NCI-H460 (cell line): ENCODE results near the gene RAB11FIP4. TPM values are rescaled to one million over a fixed set of nuclear protein-coding genes. Genes with fewer than 3 reads are reported as not detected.

Experiments
- DNase-seq: peaks from one replicate; pipeline ENCODE4 v3.0.0-alpha.2; 2016; ENCODE audit warnings: low read depth; ENCODE audit errors: extremely low read depth
- total RNA-seq: library from RNA; depleted of rRNA; stranded (reverse); fragments of >200 nt; shearing (Covaris generic); gene quantifications from 2 replicates; pipeline ENCODE4 v1.2.3, GENCODE V29; 2014

RAB11FIP4 gene
- total RNA-seq, 1 experiment from 2014 or later, result 0.97 TPM

- no peak for DNase-seq
These were observed 168.4 kb downstream of the RAB11FIP4 start for GRCh38 chr17:31559584-31560501.

GRCh38 chr17:31560616-31561235 lies 169.3 kb downstream of the RAB11FIP4 start:
- DNase-seq, result no peak

- no peak for DNase-seq
These were observed 170.2 kb downstream of the RAB11FIP4 start for GRCh38 chr17:31561469-31562375.

- DNase-seq, result no peak
These were observed 170.9 kb downstream of the RAB11FIP4 start for GRCh38 chr17:31562376-31562840.

GRCh38 chr17:31564291-31564690 lies 172.8 kb downstream of the RAB11FIP4 start:
- DNase-seq, result no peak

DNA sequence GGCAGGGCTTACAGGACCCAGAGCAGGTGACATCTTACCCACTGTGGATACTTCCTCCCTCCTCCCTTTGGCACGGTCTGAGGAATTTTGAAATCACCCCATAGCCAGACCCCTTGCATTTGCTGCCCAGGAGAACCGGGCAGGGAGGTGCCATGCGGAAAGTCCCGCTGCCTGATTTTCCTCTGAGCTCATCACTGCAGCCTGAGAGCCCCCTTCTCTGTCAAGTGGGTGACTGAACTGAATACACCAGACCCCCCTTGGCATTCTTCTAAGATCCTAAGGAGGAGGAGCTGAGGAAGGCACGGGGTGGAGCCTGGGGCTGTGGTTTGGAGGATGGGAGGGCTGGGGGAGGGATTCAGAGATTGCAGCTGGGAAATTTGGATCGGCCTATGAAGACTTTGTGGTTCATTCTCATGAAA lies 173.4 kb downstream of the RAB11FIP4 start:
- DNase-seq, result no peak

- DNase-seq, result no peak
These were observed 174.2 kb downstream of the RAB11FIP4 start for GRCh38 chr17:31565652-31566051.

DNA sequence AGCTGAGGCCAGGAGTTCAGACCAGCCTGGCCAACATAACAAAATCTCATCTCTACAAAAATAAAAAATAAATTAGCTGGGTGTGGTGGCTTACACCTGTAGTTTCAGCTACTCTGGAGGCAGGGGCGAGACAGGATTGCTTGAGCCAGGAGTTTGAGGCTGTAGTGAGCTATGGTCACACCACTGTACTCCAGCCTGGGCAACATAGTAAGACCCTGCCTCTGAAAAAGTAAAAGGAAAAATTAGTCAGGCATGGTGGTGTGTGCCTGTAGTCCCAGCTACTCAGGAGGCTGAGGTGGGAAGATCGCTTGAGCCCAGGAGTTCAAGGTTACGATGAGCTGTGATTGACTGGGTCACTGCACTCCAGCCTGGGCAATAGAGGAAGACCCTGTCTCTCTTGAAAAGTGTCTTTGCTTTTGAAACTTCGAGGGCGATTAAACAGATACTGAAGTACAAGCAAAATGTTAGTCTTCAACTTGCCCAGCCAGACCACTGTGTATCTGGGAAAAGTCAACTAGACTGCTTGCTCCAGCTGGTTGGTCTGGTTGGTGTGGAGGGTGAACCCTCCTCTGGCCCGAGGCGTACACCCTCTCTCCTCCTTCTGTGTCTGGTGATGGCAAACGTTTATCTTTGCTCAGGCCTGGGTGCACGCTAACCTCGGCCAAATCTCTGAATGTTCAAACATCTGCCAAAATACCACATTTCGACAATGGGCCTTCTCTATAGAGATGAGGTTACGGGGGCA lies 174.9 kb downstream of the RAB11FIP4 start:
- DNase-seq, result no peak

GRCh38 chr17:31566992-31567373 lies 175.5 kb downstream of the RAB11FIP4 start:
- no peak for DNase-seq

DNA sequence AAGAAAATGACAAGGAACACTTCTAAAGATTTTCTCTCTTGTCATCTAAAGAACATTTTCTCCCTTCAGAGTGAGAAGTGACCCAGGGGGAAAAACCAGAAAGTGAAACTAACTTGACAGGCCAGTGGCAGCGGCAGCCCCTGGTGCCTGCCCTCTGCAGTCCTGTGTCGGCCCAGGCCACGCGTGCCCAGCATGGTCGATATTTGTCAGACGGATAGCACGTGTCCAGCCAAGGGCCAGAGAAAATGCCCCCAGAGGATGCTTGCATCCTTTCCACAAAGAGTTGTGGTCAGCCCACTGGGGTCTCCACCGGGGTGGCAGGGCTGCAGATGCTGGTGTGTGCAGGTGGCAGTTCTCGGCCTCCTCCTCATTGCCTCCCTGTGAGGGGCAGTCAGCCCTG lies 176.6 kb downstream of the RAB11FIP4 start:
- no peak for DNase-seq

- no peak for DNase-seq
These were observed 177.1 kb downstream of the RAB11FIP4 start for GRCh38 chr17:31568539-31568938.

- no peak for DNase-seq
These were observed 178.8 kb downstream of the RAB11FIP4 start for GRCh38 chr17:31570231-31570630.

DNA sequence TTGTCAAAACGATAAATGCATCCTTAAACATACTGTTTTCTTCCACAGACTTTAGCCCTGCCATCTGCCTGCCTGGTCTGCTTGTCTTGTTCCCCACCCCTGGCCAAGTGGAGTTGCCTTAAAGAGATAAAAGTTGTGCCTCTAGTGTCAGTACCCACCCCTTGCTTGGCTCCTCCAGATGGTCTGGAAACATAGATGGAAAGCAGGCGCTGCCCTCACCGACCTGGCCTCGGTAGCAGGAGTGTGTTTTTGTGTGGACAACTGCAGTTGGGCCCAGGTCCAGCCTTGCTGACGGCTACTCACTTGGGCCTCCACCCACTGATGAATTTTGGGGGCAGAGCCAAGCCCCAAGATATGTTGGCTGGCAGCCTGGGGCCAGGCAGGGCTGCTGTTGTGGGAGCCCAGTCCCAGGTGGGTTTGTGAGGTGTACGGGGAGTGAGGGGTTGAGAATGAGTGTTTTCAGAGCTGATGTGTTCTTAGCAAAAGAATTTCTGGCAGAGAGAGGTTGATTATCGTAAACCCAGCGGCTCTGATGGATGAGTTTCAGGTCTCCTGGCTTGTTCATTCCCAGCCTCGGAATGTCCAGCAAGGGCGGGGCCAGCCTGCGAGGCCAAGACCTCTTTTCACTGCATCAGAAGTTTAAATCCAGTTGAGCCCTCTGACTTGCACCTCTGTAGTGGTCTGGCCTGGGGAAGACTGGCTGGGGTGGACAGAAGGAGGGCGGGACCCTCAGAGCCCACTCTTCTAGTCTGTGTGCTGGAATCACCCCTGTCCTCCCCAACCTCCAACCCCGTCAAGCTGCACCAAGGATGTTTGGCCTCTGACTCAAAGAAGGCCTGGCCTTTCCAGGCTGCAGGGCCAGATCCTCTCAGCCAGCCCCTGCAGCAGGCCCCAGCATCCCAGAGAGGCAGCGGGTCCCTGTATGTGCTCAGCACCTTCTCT lies 179.7 kb downstream of the RAB11FIP4 start:
- DNase-seq, result no peak

DNA sequence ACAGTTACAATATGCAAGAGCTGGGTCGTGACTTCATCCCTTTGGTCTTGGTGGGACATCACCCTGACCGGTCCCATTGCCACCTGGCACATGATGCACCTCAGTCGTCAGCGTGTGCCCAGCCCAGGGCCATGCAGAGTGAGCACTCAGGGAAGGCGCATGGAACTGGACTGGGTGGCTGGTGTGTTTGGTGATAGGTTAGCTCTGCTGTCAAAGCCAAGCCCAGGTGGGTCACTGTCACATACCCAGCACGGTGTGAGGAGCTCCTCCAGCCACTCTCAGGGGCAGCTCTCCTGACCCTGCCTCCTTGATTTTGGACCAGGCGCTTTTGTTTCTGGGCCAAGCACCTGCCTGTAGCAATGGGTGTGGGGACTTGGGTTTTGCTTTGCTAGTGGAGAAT lies 180.9 kb downstream of the RAB11FIP4 start:
- no peak for DNase-seq

DNA sequence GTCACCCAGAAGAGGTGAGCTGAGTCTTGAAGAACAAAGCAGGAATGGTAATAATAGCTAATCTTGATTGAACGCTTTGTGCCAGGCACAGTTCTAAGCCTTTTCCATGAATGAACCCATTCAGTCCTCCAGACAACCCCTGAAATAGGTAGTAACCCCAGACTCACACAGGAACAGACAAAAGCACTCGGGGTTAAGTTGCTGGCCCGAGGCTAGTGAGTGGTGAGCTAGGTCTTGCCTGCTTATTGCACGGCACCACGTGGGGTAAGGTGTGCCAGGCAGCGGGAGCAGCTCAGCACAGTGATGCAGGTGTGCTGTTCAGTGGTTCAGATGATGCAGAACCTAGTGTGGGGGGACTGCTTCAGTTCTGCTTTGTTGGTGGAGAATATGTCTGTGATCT lies 181.6 kb downstream of the RAB11FIP4 start:
- no peak for DNase-seq

DNA sequence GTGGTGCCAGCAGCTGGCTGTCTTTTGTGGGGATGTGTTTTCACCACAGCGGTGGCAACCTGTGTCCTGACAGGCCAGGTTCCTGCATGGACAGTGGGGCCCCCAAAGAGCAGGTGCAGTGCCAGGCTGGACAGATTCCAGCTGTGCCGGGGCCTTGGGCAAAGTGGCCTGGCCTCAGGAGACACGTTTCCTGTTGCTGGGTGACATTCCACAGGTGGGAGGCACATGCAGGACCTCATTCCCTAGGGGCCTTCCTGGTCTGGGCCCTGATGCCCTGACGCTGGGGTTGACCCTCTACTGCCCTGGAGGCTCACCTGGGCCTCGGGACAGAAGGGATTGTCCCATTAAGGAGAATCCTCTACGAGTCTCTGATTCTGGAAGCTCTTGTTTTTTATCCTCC lies 182.4 kb downstream of the RAB11FIP4 start:
- no peak for DNase-seq

DNA sequence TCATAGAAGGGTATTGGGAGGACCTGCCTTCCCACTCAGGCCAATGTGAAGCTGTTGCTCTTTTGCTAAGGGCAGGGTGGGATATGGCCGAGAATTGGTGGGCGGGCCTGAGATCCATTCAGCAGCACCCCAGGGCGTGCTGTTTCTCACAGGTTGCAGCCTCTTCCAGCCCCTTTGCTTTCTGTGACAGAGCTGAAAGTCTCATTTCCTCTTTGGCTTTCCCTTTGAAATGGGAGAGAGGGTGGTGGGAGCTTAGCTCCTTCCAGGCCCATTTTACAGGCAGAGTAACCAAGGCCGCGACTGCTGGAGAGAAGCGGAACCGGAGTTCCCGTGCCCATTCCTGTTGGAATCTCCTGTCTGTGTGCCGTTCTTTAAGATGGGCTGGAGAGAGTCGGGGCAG lies 183.0 kb downstream of the RAB11FIP4 start:
- DNase-seq, result no peak

DNA sequence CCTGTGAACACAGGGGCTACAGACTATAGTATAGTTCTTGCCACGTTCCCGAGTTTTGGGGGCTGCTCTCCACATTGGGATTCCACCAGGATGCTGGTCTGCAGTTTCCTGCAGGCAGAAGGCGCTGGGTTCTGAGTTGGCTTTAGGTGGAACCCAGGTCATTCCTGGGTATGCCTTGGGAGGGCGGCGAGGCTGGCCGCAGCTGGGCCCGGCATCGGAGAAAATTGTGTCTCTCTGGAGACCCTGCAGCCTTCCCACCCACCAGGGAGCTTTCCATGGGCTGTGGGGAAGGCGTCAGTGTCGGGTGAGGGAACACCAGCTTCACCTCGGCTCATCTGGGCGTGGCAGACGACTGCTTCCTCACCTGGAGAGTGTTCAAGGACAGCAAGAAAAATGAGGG lies 183.6 kb downstream of the RAB11FIP4 start:
- no peak for DNase-seq

- no peak for DNase-seq
These were observed 187.8 kb downstream of the RAB11FIP4 start for GRCh38 chr17:31579265-31579664.
